Omental fat pad (tissue), 4 donors: ENCODE measurements around the gene CD6. TPM values are rescaled to one million over a fixed set of nuclear protein-coding genes. Genes with fewer than 3 reads are reported as not detected.

Experiments
- ATAC-seq: fragments of 150-250 bp; one replicate; pipeline ENCODE4 v1.9.1; 2016; ENCODE audit warnings: mild to moderate bottlenecking, moderate library complexity; ENCODE audit not compliant: low FRiP score
- DNase-seq: peaks from one replicate; pipeline ENCODE4 v3.0.0-alpha.2; 2019; ENCODE audit warnings: low spot score
- total RNA-seq, 4 donors: library from RNA; depleted of rRNA; stranded (reverse); fragments of >200 nt; gene quantifications; one replicate each; pipeline ENCODE4 v1.1.0, GENCODE V29; 2016
- TF ChIP-seq, protein P1 (sequence below), 3 donors: fragments of 450-650 bp; IDR thresholded peaks; one replicate each; pipeline ENCODE4 v1.5.1; 2016 to 2017; ENCODE audit warnings: antibody characterized with exemption in 3 of 3, mild to moderate bottlenecking in 3 of 3, moderate library complexity in 2 of 3

The CD6 gene
- total RNA-seq, 4 donors from 2014 or later: 0.79 to 6.5 (median 2.2) TPM

DNA sequence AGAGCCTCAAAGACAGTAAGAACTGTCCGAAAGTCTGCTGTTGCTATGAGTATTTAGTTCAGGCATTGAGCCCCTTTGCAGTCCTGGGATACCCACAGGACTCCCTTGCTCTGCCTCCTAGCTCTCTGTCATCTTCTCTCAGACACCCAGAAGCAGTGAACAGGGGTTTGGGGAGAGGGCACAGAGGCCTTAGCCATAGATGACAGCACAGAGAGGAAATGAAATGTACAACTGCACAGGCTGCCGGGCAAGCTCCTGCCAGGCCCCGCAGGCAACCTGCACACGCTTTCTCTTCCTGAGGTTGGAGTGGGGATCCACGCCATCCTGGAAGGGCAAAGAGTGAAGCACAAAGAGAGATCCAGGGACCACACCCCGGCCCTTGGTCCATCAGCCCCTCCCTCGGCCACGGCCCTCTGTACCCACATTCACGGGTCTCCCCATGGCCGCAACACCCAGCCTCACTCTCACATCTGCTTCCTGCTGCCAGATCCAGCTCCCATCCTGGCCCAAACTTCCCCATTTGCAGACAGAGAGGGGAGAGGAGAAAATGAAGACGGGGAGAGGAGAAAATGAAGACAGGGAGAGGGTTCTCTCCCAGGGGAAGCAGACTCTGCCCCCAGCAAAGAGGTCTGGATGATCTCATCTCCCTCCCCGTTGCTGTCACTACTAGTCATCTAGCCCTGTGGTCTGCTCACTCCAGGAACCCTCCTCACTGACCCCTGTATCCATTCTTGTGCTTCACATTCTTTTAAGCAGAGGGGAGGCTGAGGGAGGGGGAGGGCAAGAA is 40.7 kb downstream of the CD6 start:
- no peak for DNase-seq
- no peak for ATAC-seq
- TF ChIP-seq, protein P1, sequence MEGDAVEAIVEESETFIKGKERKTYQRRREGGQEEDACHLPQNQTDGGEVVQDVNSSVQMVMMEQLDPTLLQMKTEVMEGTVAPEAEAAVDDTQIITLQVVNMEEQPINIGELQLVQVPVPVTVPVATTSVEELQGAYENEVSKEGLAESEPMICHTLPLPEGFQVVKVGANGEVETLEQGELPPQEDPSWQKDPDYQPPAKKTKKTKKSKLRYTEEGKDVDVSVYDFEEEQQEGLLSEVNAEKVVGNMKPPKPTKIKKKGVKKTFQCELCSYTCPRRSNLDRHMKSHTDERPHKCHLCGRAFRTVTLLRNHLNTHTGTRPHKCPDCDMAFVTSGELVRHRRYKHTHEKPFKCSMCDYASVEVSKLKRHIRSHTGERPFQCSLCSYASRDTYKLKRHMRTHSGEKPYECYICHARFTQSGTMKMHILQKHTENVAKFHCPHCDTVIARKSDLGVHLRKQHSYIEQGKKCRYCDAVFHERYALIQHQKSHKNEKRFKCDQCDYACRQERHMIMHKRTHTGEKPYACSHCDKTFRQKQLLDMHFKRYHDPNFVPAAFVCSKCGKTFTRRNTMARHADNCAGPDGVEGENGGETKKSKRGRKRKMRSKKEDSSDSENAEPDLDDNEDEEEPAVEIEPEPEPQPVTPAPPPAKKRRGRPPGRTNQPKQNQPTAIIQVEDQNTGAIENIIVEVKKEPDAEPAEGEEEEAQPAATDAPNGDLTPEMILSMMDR (IDR thresholded peaks at IDR 0.05): no peak

DNA sequence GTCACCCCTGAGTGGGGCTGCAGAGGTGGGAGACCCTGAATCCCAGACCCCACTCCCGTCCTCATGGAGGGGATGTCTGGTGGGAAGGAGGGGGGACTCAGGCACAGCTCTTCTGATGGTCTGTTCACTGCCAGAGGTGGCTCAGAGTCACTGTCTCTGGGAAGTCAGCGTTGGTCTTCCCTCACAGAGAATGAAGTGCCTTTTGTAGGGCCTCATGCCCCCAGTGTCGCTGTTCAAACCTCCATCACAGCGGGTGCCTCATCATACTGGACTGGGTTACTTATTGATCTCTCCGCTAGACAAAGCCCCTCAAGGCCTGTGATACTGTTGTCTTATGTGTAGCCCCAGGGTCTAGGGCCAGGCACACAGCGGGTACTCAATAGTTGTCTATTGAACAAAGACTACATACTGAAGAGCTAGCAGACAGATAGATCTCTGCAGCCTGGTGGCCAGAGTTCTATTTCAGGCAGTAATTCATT is 41.3 kb downstream of the CD6 start:
- ATAC-seq (no peak), DNase-seq (no peak)
- TF ChIP-seq, protein P1 (IDR thresholded peaks at IDR 0.05): no peak

DNA sequence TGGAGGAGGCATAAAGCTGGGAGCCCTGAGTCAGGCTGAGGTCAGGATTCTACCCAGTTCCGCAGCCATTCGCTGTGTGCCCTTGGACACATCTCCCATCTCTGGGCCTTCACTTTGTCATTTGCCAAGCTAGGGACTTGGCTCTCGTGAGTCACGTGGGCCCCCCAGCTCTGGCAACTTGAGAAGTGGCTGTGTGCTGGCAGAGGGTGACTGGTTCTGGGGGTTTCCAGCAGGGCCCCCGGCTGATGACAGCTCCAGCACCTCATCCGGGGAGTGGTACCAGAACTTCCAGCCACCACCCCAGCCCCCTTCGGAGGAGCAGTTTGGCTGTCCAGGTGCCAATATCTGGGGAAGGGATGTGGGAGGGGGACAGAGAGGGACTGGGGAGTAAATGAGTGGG is 46.6 kb downstream of the CD6 start:
- no peak for DNase-seq
- TF ChIP-seq, protein P1 (IDR thresholded peaks at IDR 0.05): no peak
- no peak for ATAC-seq

DNA sequence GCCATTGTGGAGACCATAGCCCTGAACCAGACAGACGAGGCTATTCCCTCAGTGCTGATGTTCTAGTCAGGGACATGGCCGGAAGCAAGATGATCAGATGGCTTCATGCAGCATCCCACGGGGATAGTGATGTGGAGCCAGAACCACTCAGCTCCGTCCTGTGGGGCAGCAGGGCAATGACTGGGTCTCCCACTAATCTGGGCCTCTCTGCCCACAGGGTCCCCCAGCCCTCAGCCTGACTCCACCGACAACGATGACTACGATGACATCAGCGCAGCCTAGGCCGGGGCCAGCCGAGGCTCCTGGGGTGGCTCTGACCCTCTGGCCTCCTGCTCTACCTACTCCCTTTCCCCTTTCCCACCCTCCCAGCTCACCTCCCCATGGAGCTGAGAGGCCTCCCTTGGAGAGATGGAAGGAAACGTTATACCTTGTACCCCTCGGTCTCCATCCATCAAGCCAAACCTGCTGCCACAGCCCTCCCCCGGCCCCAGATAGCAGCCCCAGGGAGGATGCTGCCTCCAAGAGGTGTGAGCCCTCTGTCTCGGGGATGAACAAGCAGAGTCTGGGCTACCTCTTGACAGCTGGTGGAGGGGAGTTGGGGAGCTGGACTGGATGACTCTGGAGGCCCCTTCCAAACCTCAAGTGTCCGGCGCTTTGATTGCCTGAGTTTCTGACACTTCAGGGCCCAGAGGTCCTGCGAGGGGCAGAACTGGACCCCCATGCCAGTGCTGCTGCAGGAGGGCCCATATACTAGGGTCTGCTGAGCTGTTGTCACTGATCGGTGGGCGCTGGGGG is 47.8 kb downstream of the CD6 start:
- ATAC-seq (no peak), DNase-seq (no peak)
- TF ChIP-seq, protein P1 (IDR thresholded peaks at IDR 0.05): no peak

DNA sequence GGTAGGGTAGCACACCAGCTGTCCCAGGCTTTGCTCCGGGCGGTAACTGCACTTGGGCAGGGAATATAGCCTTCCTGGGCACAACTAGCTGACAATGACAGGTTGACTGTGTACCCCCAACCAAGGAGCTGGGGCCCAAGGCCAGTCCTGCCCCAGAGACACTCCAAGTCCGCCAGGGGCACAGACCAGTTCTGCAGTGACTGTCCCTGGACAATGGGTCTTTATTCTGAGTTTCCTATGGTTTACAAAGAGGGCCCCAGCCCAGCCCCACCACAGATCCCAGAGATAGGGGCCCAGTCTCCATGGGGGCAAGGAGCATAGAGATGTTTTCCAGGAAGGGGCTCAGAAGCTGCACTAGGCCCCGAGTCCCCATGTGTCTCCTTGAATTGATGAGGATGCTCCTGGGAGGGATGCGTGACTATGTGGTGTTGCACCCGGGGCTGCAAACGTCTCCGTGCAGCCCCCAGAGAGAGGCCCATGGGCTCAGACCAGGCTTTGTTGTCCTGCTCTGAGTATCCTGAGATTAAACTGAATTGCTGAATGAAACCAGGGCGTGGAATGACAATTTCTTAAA is 48.4 kb downstream of the CD6 start:
- DNase-seq (no peak), ATAC-seq (no peak)
- TF ChIP-seq, protein P1 (IDR thresholded peaks at IDR 0.05): no peak

DNA sequence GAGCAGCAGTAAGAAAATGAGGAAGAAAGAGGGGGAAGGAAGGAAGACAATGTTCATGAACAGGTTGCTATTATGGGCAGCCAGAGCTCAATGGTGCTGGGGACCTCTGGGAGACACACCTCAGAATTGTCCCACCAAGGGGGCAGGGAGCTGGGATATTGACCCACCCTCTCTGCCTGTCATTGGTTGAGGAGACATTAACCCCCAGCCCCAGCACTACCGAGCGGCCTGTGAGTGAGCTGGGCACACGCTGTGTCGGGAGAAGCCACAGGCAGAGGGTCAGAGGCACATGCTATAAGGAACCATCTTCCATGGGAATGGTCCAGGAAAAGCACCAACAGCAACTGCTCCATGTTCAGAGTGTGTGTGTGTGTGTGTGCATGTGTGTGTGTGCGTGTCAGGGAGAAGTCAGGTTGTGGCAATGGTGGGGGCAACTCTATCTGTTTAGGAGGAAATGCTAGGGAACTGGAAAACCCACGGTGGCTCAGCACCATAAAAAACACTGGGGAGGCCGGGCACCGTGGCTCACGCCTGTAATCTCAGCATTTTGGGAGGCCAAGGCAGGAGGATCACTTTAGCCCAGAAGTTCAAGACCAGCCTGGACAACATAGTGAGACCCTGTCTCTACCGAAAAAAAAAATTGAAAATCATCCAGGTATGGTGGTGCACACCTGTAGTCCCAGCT is 49.2 kb downstream of the CD6 start:
- TF ChIP-seq, protein P1 (IDR thresholded peaks at IDR 0.05): no peak
- no peak for ATAC-seq
- DNase-seq: no peak
